HFF-Myc (cell line): ENCODE measurements around the gene IL25.

ENCODE experiments used
- DNase-seq: peaks from one replicate; pipeline ENCODE4 v3.0.0-alpha.2; 2011; ENCODE audit warnings: low read depth; ENCODE audit errors: extremely low read depth
- H3K4me3 ChIP-seq: replicated peaks from 2 replicates; pipeline ENCODE4 v1.5.1; 2011; ENCODE audit warnings: low read depth, mild to moderate bottlenecking, control low read depth, low read length
- TF ChIP-seq, protein P1 (sequence below): IDR thresholded peaks from 2 replicates; pipeline ENCODE4 v1.5.1; 2012; ENCODE audit warnings: mild to moderate bottlenecking, low read depth, low read length, control low read depth; ENCODE audit errors: missing control alignments

The IL25 gene

GRCh38 chr14:23348297-23348655, 24.3 kb upstream of the IL25 start:
- TF ChIP-seq, protein P1, sequence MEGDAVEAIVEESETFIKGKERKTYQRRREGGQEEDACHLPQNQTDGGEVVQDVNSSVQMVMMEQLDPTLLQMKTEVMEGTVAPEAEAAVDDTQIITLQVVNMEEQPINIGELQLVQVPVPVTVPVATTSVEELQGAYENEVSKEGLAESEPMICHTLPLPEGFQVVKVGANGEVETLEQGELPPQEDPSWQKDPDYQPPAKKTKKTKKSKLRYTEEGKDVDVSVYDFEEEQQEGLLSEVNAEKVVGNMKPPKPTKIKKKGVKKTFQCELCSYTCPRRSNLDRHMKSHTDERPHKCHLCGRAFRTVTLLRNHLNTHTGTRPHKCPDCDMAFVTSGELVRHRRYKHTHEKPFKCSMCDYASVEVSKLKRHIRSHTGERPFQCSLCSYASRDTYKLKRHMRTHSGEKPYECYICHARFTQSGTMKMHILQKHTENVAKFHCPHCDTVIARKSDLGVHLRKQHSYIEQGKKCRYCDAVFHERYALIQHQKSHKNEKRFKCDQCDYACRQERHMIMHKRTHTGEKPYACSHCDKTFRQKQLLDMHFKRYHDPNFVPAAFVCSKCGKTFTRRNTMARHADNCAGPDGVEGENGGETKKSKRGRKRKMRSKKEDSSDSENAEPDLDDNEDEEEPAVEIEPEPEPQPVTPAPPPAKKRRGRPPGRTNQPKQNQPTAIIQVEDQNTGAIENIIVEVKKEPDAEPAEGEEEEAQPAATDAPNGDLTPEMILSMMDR, result no peak
- DNase-seq, result no peak
- no peak overlapping the region for H3K4me3 ChIP-seq

DNA sequence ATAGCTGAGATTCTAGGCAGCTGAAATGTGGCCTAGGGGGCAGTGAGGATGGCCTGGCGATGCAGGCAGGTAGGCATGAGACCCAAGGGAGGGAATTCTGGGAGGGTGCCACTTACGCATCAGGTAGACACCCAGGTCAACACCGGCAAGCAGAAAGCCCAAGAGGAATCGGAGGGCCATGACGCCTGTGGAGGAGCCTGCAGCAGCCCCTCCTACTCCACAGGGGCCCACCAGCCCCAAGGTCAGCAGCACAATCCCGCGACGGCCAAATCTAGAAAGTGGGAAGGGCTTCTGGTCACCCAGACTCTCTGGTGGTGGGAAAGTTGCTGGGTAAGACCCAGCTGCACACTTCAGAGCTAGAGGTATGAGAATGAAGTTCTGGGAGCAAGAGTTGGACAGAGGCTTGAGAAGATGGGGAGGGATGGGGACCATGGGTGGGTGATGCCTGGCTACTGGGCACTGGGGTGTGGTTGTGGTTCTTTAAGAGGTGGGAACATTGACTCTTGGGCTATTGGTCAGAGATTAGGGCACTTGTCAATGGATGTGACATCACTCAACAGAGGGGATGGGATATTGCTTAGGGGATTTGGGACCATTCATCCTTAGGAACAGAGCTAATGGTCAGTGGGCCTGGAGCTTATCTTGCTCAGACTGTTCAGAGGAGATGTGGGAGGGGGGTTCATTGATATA, 23.3 kb upstream of the IL25 start:
- H3K4me3 ChIP-seq, result no peak overlapping the region
- DNase-seq, result no peak
- TF ChIP-seq, protein P1, result no peak

DNA sequence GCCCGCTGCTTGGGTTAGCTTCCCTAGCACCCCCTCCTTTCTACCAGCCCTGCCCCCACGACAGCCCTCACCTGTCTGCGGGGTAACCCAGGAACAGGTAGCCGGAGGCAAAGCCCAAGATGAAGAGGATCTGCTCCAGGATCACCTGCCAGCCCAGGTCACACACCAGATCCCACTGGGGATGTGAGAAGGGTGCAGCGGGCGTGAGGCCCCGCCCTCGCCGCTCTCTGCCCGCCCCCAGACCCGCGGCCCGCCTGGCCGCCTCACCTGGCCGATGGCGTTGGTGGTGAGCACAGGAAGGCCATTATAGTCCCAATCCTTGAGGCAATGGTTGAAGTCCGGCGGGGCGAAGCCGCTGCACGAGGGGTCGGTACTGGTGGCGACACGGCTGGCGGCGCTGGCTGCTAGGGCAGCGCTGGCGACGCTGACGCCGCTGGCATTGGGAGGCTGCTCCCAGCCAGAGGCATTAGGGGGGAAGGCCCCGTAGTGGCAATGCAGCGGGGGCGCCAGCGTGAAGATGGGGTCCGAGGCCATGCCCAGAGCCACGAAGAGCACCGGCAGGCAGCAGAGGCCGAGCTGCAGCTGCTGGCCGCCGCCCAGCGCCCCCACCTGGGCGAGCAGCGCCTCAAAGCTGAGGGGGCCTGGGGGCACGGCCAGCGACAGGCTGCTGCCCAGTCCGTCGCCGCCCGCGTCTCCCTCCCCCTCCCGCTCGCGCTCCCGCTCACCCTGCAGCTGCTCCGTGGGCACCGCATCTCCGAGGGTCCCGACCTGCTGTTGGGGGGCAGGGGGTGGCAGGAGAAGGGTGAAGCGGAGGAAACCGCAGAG, 20.7 kb upstream of the IL25 start:
- H3K4me3 ChIP-seq, result peak overlapping the region; percentile 49
- DNase-seq, result no peak
- TF ChIP-seq, protein P1, result no peak

- peak within 1 kb of the TSS; percentile 49 for H3K4me3 ChIP-seq
- no peak for DNase-seq
Measured at GRCh38 chr14:23352506-23353432, 19.8 kb upstream of the IL25 start, which contains the start of gene SLC22A17. Gene SLC22A17, minus strand, starts transcription at chr14:23352887.

DNA sequence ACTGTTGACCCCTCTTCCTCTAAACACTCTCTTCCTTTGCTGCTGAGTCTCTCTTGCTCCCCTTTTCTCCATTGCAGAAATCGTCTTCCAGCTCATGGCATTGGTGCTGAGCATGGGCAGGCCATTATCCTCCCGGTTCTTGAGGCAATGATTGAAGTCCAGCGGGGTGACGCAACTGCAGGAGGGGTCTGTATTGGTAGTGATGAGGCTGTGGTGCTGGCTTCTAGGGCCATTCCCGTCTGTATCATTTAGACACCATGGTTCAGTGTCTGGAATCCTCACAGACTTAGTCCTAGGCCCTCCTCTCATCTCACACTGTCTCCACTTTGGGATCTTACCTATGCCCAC, 19.2 kb upstream of the IL25 start:
- no peak for DNase-seq
- TF ChIP-seq, protein P1, result no peak
- H3K4me3 ChIP-seq, result no peak overlapping the region

More at GRCh38 chr14:23352506-23353432, 19.8 kb upstream of the IL25 start, which contains the start of gene SLC22A17:
- TF ChIP-seq, protein P1, result no peak

GRCh38 chr14:23354990-23355389, 17.6 kb upstream of the IL25 start:
- no peak for DNase-seq
- no peak overlapping the region for H3K4me3 ChIP-seq
- TF ChIP-seq, protein P1, result no peak
